HG02970 (cell line): Measurements from ENCODE around the gene STEAP1.

Source experiments
- ATAC-seq: cut with Tn5 transposase; IDR thresholded peaks from one replicate; pipeline ENCODE4 v1.9.1; 2021; ENCODE audit warnings: mild to moderate bottlenecking, moderate library complexity, moderate number of reproducible peaks; ENCODE audit not compliant: unreplicated experiment, low FRiP score

Gene STEAP1

GRCh38 chr7:90210475-90210874, 56.2 kb downstream of the STEAP1 start:
- no peak for ATAC-seq

GRCh38 chr7:90210981-90211380, 56.7 kb downstream of the STEAP1 start:
- ATAC-seq: no peak

- ATAC-seq: peak; percentile 81
Measured at GRCh38 chr7:90211391-90212148, 57.3 kb downstream of the STEAP1 start, which contains the start of gene STEAP2. STEAP2 (plus strand) TSS chr7:90211740; CDS start chr7:90225083, 13,343 bp downstream.

GRCh38 chr7:90212149-90212495, 57.9 kb downstream of the STEAP1 start:
- no peak for ATAC-seq

- no peak for ATAC-seq
Measured at GRCh38 chr7:90213521-90213920, 59.3 kb downstream of the STEAP1 start.
